ENCODE data around the gene SUPT6H. TPM values are rescaled to one million over a fixed set of nuclear protein-coding genes. Genes with fewer than 3 reads are reported as not detected.

SUPT6H gene
- total and polyA plus RNA-seq, 2 of the 8 experiments (the other 6 are each of a cell fraction or from before 2014, with no cell fraction given): 32.0 to 59.9 TPM

- Histone ChIP-seq H3K36me3 (ENCODE audit: control insufficient read depth in 2 of 4, insufficient read depth in 4 of 4, low read length in 3 of 4) (peaks cover 63 to 98% (median 92%) of the 10 kb centered on the region in 4 experiments), H3K27ac (ENCODE audit: low read depth, low read length) (no peak overlapping the region), H2BK20ac (ENCODE audit: low read length) (no peak overlapping the region), H3K23me2 (ENCODE audit: low read depth, low read length) (no peaks in the 10 kb centered on the region), H3K14ac (ENCODE audit: insufficient read length) (no peak overlapping the region), H2BK5ac (ENCODE audit: low read depth, low read length) (no peak overlapping the region), H4K5ac (ENCODE audit: insufficient read length, low read depth, low read length) (no peak overlapping the region), H2AK5ac (ENCODE audit: low read depth, low read length) (no peak overlapping the region), H3K27me3 (replicated peaks in 1 of 4; ENCODE audit: control insufficient read depth in 3 of 4, extremely low read depth in 1 of 4, insufficient read depth in 3 of 4, low read length in 3 of 4) (no peaks in the 10 kb centered on the region), H4K20me1 (replicated peaks in 1 of 2; ENCODE audit: control insufficient read depth in 1 of 2, insufficient read depth in 2 of 2, low read length in 2 of 2) (peaks cover 3 to 8% of the 10 kb centered on the region in 2 experiments), H3K9me3 (ENCODE audit: insufficient read depth in 2 of 2, low read depth in 1 of 2, low read length in 1 of 2) (no peaks in the 10 kb centered on the region), H3K4ac (replicated peaks; ENCODE audit: insufficient read length, low read depth, low read length) (no peak overlapping the region), H2BK120ac (replicated peaks; ENCODE audit: low read depth, low read length) (no peak overlapping the region), H2BK12ac (ENCODE audit: low read depth, low read length) (no peak overlapping the region), H3K56ac (replicated peaks; ENCODE audit: insufficient read length, low read depth, low read length) (no peak overlapping the region), H3K4me1 (replicated peaks in 1 of 4; ENCODE audit: control insufficient read depth in 3 of 4, insufficient read depth in 4 of 4, low read length in 3 of 4) (no peaks in the 10 kb centered on the region), H3K79me1 (ENCODE audit: low read depth, low read length) (no peaks in the 10 kb centered on the region), H2AFZ (ENCODE audit: low read length) (no peak overlapping the region), H3K18ac (ENCODE audit: extremely low read depth, low read length) (no peak overlapping the region), H3K23ac (ENCODE audit: insufficient read length) (no peak overlapping the region), H4K91ac (replicated peaks; ENCODE audit: insufficient read length, low read length) (no peak overlapping the region), H3K9ac (replicated peaks in 1 of 4; ENCODE audit: extremely low read depth in 1 of 4, low read depth in 3 of 4, low read length in 3 of 4) (no peak overlapping the region; a peak in 1 of 7 replicates), H3K4me3 (ENCODE audit: extremely low read depth in 1 of 4, insufficient read depth in 2 of 4, low read depth in 3 of 4, low read length in 4 of 4) (no peak overlapping the region), H2BK15ac (ENCODE audit: low read length) (no peak overlapping the region), H4K8ac (ENCODE audit: extremely low read depth, insufficient read depth, low read length) (no peak overlapping the region), H3K79me2 (ENCODE audit: control insufficient read depth in 1 of 2, insufficient read depth in 2 of 2, low read length in 2 of 2) (no peaks in the 10 kb centered on the region), H3K4me2 (ENCODE audit: insufficient read depth in 1 of 2, low read depth in 2 of 2, low read length in 2 of 2) (no peak overlapping the region)
- no peak for FAIRE-seq
- no peak for DNase-seq (ENCODE audit: low read depth in 1 of 2, low spot score in 2 of 2)
- TF ChIP-seq CEBPB (IDR thresholded peaks at IDR 0.05; ENCODE audit: low read depth, low read length): no peak
- TF ChIP-seq MAFK (IDR thresholded peaks at IDR 0.05; ENCODE audit: low read depth, low read length): no peak
- no peak for TF ChIP-seq CBX8 (IDR thresholded peaks at IDR 0.05; ENCODE audit: borderline replicate concordance, low read depth, low read length)
- TF ChIP-seq RNF2 (IDR thresholded peaks at IDR 0.05; ENCODE audit: borderline replicate concordance, low read depth, low read length, missing control alignments, poor library complexity, severe bottlenecking): no peak
- no peak for TF ChIP-seq CHD1 (IDR thresholded peaks at IDR 0.05; ENCODE audit: low read depth, low read length)
- no peak for TF ChIP-seq SIX5 (IDR thresholded peaks at IDR 0.05; ENCODE audit: low read depth, low read length)
- no peak for TF ChIP-seq SIN3A (conservative IDR thresholded peaks at IDR 0.05 in 1 of 2, IDR thresholded peaks at IDR 0.05 in 1 of 2; ENCODE audit: low read depth in 1 of 2, low read length in 2 of 2)
- TF ChIP-seq RFX5 (IDR thresholded peaks at IDR 0.05; ENCODE audit: borderline replicate concordance, low read depth, low read length): no peak
- TF ChIP-seq TAF1 (IDR thresholded peaks at IDR 0.05; ENCODE audit: low read depth, low read length): no peak
- no peak for TF ChIP-seq RXRA (IDR thresholded peaks at IDR 0.05; ENCODE audit: insufficient read depth, low read depth, low read length)
- ChIA-PET CTCF (ENCODE audit: partially characterized antibody) (interaction anchor here (3.3 kb wide), 1 partner anchor 10 kb away, joined by 13 read pairs; no protein-coding TSS in a partner anchor), POLR2A (ENCODE audit: partially characterized antibody) (interaction anchor here (0.6 to 6.5 kb wide), 9 partner anchors 9 to 109 kb away, joined by 3 to 35 read pairs (median 4); partner anchors contain the start of genes ALDOC and BLTP2)
- 94% methylated on average over 4 of the region's 4 CpGs; no CpG with 5 or more reads in 1 of the 2 experiments for WGBS, 2 experiments (ENCODE audit: extremely low coverage in 1 of 2, insufficient coverage in 1 of 2, insufficient read length in 1 of 2, insufficient replicate concordance in 2 of 2, low coverage in 1 of 2, low lambda C conversion rate in 2 of 2, missing lambda C conversion rate in 1 of 2)
Observed at GRCh38 chr17:28686296-28686695, 24.3 kb downstream of the SUPT6H start.

All from H1 (cell line).